ENCODE measurements around the gene CD22.
"Not testable (repeated sequence)": the region's sequence is repeated elsewhere in the genome, so short reads cannot be mapped to it uniquely, and the experiment has no call there.

CD22 gene

GRCh38 chr19:35377656-35378055 is 48.7 kb downstream of the CD22 start:
- Histone ChIP-seq H3K9ac (ENCODE audit: low read length) (no peak overlapping the region), H3K9me3 (ENCODE audit: insufficient read depth, low read length) (peaks cover 5% of the 10 kb centered on the region; the same call in 1 of the 2 replicates), H3K79me2 (ENCODE audit: low read length) (no peaks in the 10 kb centered on the region), H3K4me3 (ENCODE audit: low read length) (no peak overlapping the region), H3K27me3 (ENCODE audit: low read depth, low read length) (peaks cover 47% of the 10 kb centered on the region), H3K4me1 (ENCODE audit: low read length) (peaks cover 12% of the 10 kb centered on the region), H2AFZ (ENCODE audit: low read depth, low read length) (no peak overlapping the region), H3K27ac (ENCODE audit: low read length) (no peak overlapping the region), H3K36me3 (replicated peaks; ENCODE audit: low read depth, low read length) (no peaks in the 10 kb centered on the region), H4K20me1 (ENCODE audit: insufficient read depth, low read length) (no peaks in the 10 kb centered on the region), H3K4me2 (ENCODE audit: low read length) (no peak overlapping the region)
- no peak for TF ChIP-seq CTCF (IDR thresholded peaks at IDR 0.05; ENCODE audit: low read depth, low read length)
- TF ChIP-seq EZH2phosphoT487 (IDR thresholded peaks at IDR 0.05; ENCODE audit: low read depth), result no peak

- Histone ChIP-seq H2AFZ (ENCODE audit: low read depth, low read length) (no peak overlapping the region), H3K9me3 (ENCODE audit: insufficient read depth, low read length) (peaks cover 5% of the 10 kb centered on the region; the same call in 1 of the 2 replicates), H3K79me2 (ENCODE audit: low read length) (no peaks in the 10 kb centered on the region), H4K20me1 (ENCODE audit: insufficient read depth, low read length) (no peaks in the 10 kb centered on the region), H3K27me3 (ENCODE audit: low read depth, low read length) (peaks cover 51% of the 10 kb centered on the region), H3K4me2 (ENCODE audit: low read length) (no peak overlapping the region), H3K4me1 (ENCODE audit: low read length) (peaks cover 12% of the 10 kb centered on the region), H3K9ac (ENCODE audit: low read length) (no peak overlapping the region), H3K36me3 (replicated peaks; ENCODE audit: low read depth, low read length) (no peaks in the 10 kb centered on the region), H3K4me3 (ENCODE audit: low read length) (no peak overlapping the region), H3K27ac (ENCODE audit: low read length) (no peak overlapping the region)
- TF ChIP-seq EZH2phosphoT487 (IDR thresholded peaks at IDR 0.05; ENCODE audit: low read depth), result no peak
- TF ChIP-seq CTCF (IDR thresholded peaks at IDR 0.05; ENCODE audit: low read depth, low read length), result no peak
Observed at GRCh38 chr19:35378356-35378755, 49.4 kb downstream of the CD22 start.

- not testable (repeated sequence) for H3K79me2 ChIP-seq (ENCODE audit: low read length); H3K4me2 ChIP-seq (ENCODE audit: low read length); H3K27ac ChIP-seq (ENCODE audit: low read length); H3K4me1 ChIP-seq (ENCODE audit: low read length); H3K36me3 ChIP-seq (replicated peaks; ENCODE audit: low read depth, low read length); H3K4me3 ChIP-seq (ENCODE audit: low read length); H3K9ac ChIP-seq (ENCODE audit: low read length); H4K20me1 ChIP-seq (ENCODE audit: insufficient read depth, low read length); H2AFZ ChIP-seq (ENCODE audit: low read depth, low read length)
- peaks cover 51% of the 10 kb centered on the region for H3K27me3 ChIP-seq (ENCODE audit: low read depth, low read length)
- peaks cover 12% of the 10 kb centered on the region; the same call in 1 of the 2 replicates for H3K9me3 ChIP-seq (ENCODE audit: insufficient read depth, low read length)
Observed at GRCh38 chr19:35379545-35379944, 50.6 kb downstream of the CD22 start.

GRCh38 chr19:35379992-35380391 is 51.0 kb downstream of the CD22 start:
- Histone ChIP-seq H2AFZ (ENCODE audit: low read depth, low read length) (no peak overlapping the region), H3K27ac (ENCODE audit: low read length) (no peak overlapping the region), H3K4me3 (ENCODE audit: low read length) (no peak overlapping the region), H3K9ac (ENCODE audit: low read length) (no peak overlapping the region), H4K20me1 (ENCODE audit: insufficient read depth, low read length) (no peaks in the 10 kb centered on the region), H3K9me3 (ENCODE audit: insufficient read depth, low read length) (peaks cover 16% of the 10 kb centered on the region; the same call in 1 of the 2 replicates), H3K36me3 (replicated peaks; ENCODE audit: low read depth, low read length) (no peaks in the 10 kb centered on the region), H3K4me2 (ENCODE audit: low read length) (no peak overlapping the region), H3K79me2 (ENCODE audit: low read length) (no peaks in the 10 kb centered on the region), H3K4me1 (ENCODE audit: low read length) (peaks cover 5% of the 10 kb centered on the region), H3K27me3 (ENCODE audit: low read depth, low read length) (peaks cover 50% of the 10 kb centered on the region)
- TF ChIP-seq EZH2phosphoT487 (IDR thresholded peaks at IDR 0.05; ENCODE audit: low read depth) (no peak), CTCF (IDR thresholded peaks at IDR 0.05; ENCODE audit: low read depth, low read length) (no peak)
